OCI-LY7 (cell line): ENCODE measurements around the gene PYCARD. TPM values are rescaled to one million over a fixed set of nuclear protein-coding genes. Genes with fewer than 3 reads are reported as not detected.

Experiments
- BruUV-seq: library from RNA; stranded (reverse); fragments of 400-500 nt; replicated peaks from 2 replicates; lab custom pipeline; 2021; lab: Mats Ljungman, UMichigan
- CTCF ChIA-PET: fragments of 300-600 bp; sonication (Branson Sonifier 250); formaldehyde crosslinking; loops from one replicate; lab custom pipeline; 2022; ENCODE audit warnings: antibody characterized with exemption; ENCODE audit not compliant: unreplicated experiment; lab: Charles Lee
- POLR2A ChIA-PET: fragments of 300-600 bp; sonication (Branson Sonifier 250); formaldehyde crosslinking; loops from one replicate; lab custom pipeline; 2022; ENCODE audit warnings: antibody characterized with exemption; lab: Charles Lee
- DNase-seq: peaks from one replicate; pipeline ENCODE4 v3.0.0-alpha.2; 2015; ENCODE audit warnings: low spot score
- H2AFZ ChIP-seq: fragments of 200-600 bp; sonication (generic), shearing (Covaris generic); 2 replicates; pipeline ENCODE4 v1.6.1; 2014; ENCODE audit warnings: mild to moderate bottlenecking, antibody characterized with exemption, low read length, moderate library complexity
- H3K27ac ChIP-seq: fragments of 200-600 bp; sonication (generic); 2 replicates; pipeline ENCODE4 v1.5.1; 2014; ENCODE audit warnings: mixed run types, low read depth, mild to moderate bottlenecking, moderate library complexity, low read length, inconsistent platforms; ENCODE audit not compliant: poor library complexity, severe bottlenecking
- H3K36me3 ChIP-seq: fragments of 200-600 bp; sonication (generic); 2 replicates; pipeline ENCODE4 v1.6.1; 2014; ENCODE audit warnings: mild to moderate bottlenecking, antibody characterized with exemption, low read length, moderate library complexity, mixed read lengths; ENCODE audit not compliant: insufficient read depth
- H3K4me1 ChIP-seq: fragments of 200-600 bp; sonication (generic); 2 replicates; pipeline ENCODE4 v1.5.1; 2014; ENCODE audit warnings: mild to moderate bottlenecking, low read length; ENCODE audit not compliant: insufficient read depth, poor library complexity, severe bottlenecking
- H3K4me2 ChIP-seq: fragments of 200-600 bp; sonication (generic); 2 replicates; pipeline ENCODE4 v1.6.1; 2014; ENCODE audit warnings: mild to moderate bottlenecking, low read length
- H3K4me3 ChIP-seq: fragments of 200-600 bp; sonication (generic); 2 replicates; pipeline ENCODE4 v1.5.1; 2014; ENCODE audit warnings: mild to moderate bottlenecking, low read depth, low read length; ENCODE audit not compliant: poor library complexity, severe bottlenecking
- H3K79me2 ChIP-seq: fragments of 200-600 bp; sonication (generic); 2 replicates; pipeline ENCODE4 v1.6.1; 2016; ENCODE audit warnings: low read depth, mild to moderate bottlenecking, low read length, moderate library complexity, mixed read lengths; ENCODE audit not compliant: insufficient read depth
- H3K9me2 ChIP-seq: fragments of 200-600 bp; sonication (generic); 2 replicates; pipeline ENCODE4 v1.6.1; 2016; ENCODE audit warnings: mild to moderate bottlenecking, low read length, mixed read lengths; ENCODE audit not compliant: insufficient read depth
- H3K9me3 ChIP-seq: fragments of 200-600 bp; sonication (generic); 2 replicates; pipeline ENCODE4 v1.6.1; 2014; ENCODE audit warnings: mild to moderate bottlenecking, mixed run types, low read length, mixed read lengths
- H4K20me1 ChIP-seq: fragments of 200-600 bp; sonication (generic); 2 replicates; pipeline ENCODE4 v1.6.1; 2014; ENCODE audit warnings: mild to moderate bottlenecking, antibody characterized with exemption, low read length, moderate library complexity, mixed read lengths; ENCODE audit not compliant: insufficient read depth
- CTCF ChIP-seq: fragments of 200-600 bp; sonication (generic); conservative IDR thresholded peaks from 2 replicates; pipeline ENCODE4 v1.5.1; 2014; ENCODE audit warnings: mild to moderate bottlenecking, antibody characterized with exemption, low read length, moderate library complexity, mixed read lengths
- EZH2phosphoT487 ChIP-seq: fragments of 200-600 bp; sonication (generic); IDR thresholded peaks from 2 replicates; pipeline ENCODE4 v1.6.1; 2018; ENCODE audit warnings: low read depth, borderline replicate concordance, mild to moderate bottlenecking, mixed run types, antibody characterized with exemption, low read length, moderate library complexity, mixed read lengths
- intact Hi-C: fragments of 100-400 bp; cut with micrococcal nuclease; formaldehyde crosslinking; loops from one replicate; pipeline ENCODE4 v1.10.0; 2022; ENCODE audit not compliant: unreplicated experiment
- total RNA-seq, 2 experiments: library from RNA; depleted of rRNA in 1 of 2; stranded (reverse); fragments of >200 nt in 1 of 2; shearing (Covaris generic) in 1 of 2; gene quantifications; 2 replicates each; pipeline ENCODE4 v1.2.3, GENCODE V29; 2014 to 2022

Gene PYCARD
- total RNA-seq, 2 experiments from 2014 or later, result 5.5 to 14.8 TPM

- Histone ChIP-seq H3K9me3 (no peaks in the 10 kb centered on the region), H3K79me2 (no peaks in the 10 kb centered on the region), H3K9me2 (no peaks in the 10 kb centered on the region), H4K20me1 (no peaks in the 10 kb centered on the region), H3K27ac (no peak overlapping the region), H3K4me2 (no peak overlapping the region), H3K4me3 (no peak overlapping the region), H3K36me3 (no peaks in the 10 kb centered on the region), H2AFZ (no peak overlapping the region), H3K4me1 (no peaks in the 10 kb centered on the region)
- DNase-seq, result no peak
- no TSS peak for BruUV-seq
- TF ChIP-seq EZH2phosphoT487 (no peak), CTCF (no peak)
- intact Hi-C loops, result no loop called here
- ChIA-PET CTCF (no interaction called here), POLR2A (no interaction called here)
Measured at GRCh38 chr16:31224092-31224955, 21.8 kb upstream of the PYCARD start.

- BruUV-seq, result no TSS peak
Measured at GRCh38 chr16:31223044-31223443, 20.5 kb upstream of the PYCARD start.

More at GRCh38 chr16:31223044-31223443, 20.5 kb upstream of the PYCARD start:
- H3K27ac ChIP-seq, result no peak overlapping the region
- DNase-seq, result no peak
- intact Hi-C loops, result no loop called here
- H3K9me2 ChIP-seq, result no peaks in the 10 kb centered on the region
- H3K9me3 ChIP-seq, result no peaks in the 10 kb centered on the region
- H3K79me2 ChIP-seq, result no peaks in the 10 kb centered on the region
- H3K4me1 ChIP-seq, result no peaks in the 10 kb centered on the region
- H4K20me1 ChIP-seq, result no peaks in the 10 kb centered on the region
- H3K36me3 ChIP-seq, result no peaks in the 10 kb centered on the region
- no peak overlapping the region for H3K4me2 ChIP-seq
- no peak for TF ChIP-seq CTCF
- TF ChIP-seq EZH2phosphoT487, result no peak
- ChIA-PET POLR2A (interaction anchor here (0.6 to 0.7 kb wide), 2 partner anchors 12 to 224 kb away, joined by 3 read pairs; no protein-coding TSS in a partner anchor), CTCF (no interaction called here)
- no peak overlapping the region for H2AFZ ChIP-seq
- H3K4me3 ChIP-seq, result no peak overlapping the region
